Heart left ventricle (tissue), 16 donors: ENCODE data around the gene ZNF497. TPM values are rescaled to one million over a fixed set of nuclear protein-coding genes. Genes with fewer than 3 reads are reported as not detected.
A peak's percentile ranks its signal among the peaks of the same experiment; 100 is the strongest.
"Not testable (repeated sequence)": the region's sequence is repeated elsewhere in the genome, so short reads cannot be mapped to it uniquely, and the experiment has no call there.

ENCODE experiments used
- ATAC-seq, 4 donors: fragments of 200-7000 bp; cut with Tn5 transposase; one replicate each; pipeline ENCODE4 v1.9.1; 2020 to 2022; ENCODE audit warnings: moderate library complexity in 4 of 4, mild to moderate bottlenecking in 3 of 4, moderate number of reproducible peaks in 1 of 4
- DNase-seq, 5 donors: peaks; one replicate each; pipeline ENCODE4 v3.0.0-alpha.2; 2020
- H3K27ac ChIP-seq, 12 donors: fragments of 200-600 bp; sonication (generic) in 4 of 12; one replicate each; pipeline versions ENCODE4 v1.5.0 to v1.8.0; 2016 to 2022; ENCODE audit warnings: mild to moderate bottlenecking in 2 of 12
- H3K27me3 ChIP-seq, 9 donors: fragments of 200-600 bp; sonication (generic) in 2 of 9; one replicate each; pipeline versions ENCODE4 v1.5.1 to v1.8.0; 2016 to 2022; ENCODE audit warnings: mild to moderate bottlenecking in 3 of 9
- H3K36me3 ChIP-seq, 9 donors: fragments of 200-600 bp; sonication (generic) in 2 of 9; one replicate each; pipeline versions ENCODE4 v1.5.0 to v1.8.0; 2018 to 2022; ENCODE audit warnings: mild to moderate bottlenecking in 2 of 9
- H3K4me1 ChIP-seq, 12 donors: fragments of 200-600 bp; sonication (generic) in 4 of 12; one replicate each; pipeline versions ENCODE4 v1.5.0 to v1.8.0; 2016 to 2022; ENCODE audit warnings: mild to moderate bottlenecking in 3 of 12
- H3K4me3 ChIP-seq, 12 donors: fragments of 200-600 bp; sonication (generic) in 4 of 12; one replicate each; pipeline versions ENCODE4 v1.5.0 to v1.8.0; 2017 to 2022; ENCODE audit warnings: mild to moderate bottlenecking in 9 of 12, moderate library complexity in 4 of 12
- H3K9me3 ChIP-seq, 12 donors: fragments of 200-600 bp; sonication (generic) in 4 of 12; one replicate each; pipeline versions ENCODE4 v1.5.0 to v1.8.0; 2016 to 2022; ENCODE audit warnings: mild to moderate bottlenecking in 1 of 12
- CTCF ChIP-seq, 12 donors: fragments of 200-600 bp; sonication (generic) in 4 of 12; IDR thresholded peaks; one replicate each; pipeline versions ENCODE4 v1.5.0 to v1.8.0; 2018 to 2022; ENCODE audit warnings: antibody characterized with exemption in 12 of 12, mild to moderate bottlenecking in 5 of 12
- POLR2A ChIP-seq, 2 donors: fragments of 450-650 bp; IDR thresholded peaks; one replicate each; pipeline ENCODE4 v1.6.1; 2017; ENCODE audit warnings: antibody characterized with exemption in 2 of 2, mild to moderate bottlenecking in 2 of 2, moderate library complexity in 2 of 2
- WGBS, 4 donors: extraction: QIAGEN DNeasy Blood & Tissue Kit in 2 of 4; methylation state at CpG; one replicate each; pipeline versions ENCODE4 v1.1.5 to v1.1.7; 2013 to 2018; 5-methylcytosine and 5-hydroxymethylcytosine counted together
- intact Hi-C, 10 donors: fragments of 100-400 bp; cut with DNase I; formaldehyde crosslinking; loops; one replicate each; pipeline versions ENCODE4 v1.11.1 to v1.14.2; 2022
- polyA plus RNA-seq, 2 donors: library from polyadenylated mRNA; stranded (reverse); fragments of 200-250 nt; gene quantifications; one replicate each; pipeline ENCODE4 v1.2.3, GENCODE V29; 2013
- total RNA-seq, 9 donors: library from RNA; depleted of rRNA in 2 of 9; stranded (reverse); fragments of >200 nt in 2 of 9; fragmentation: NEBNext Ultra II Directional in 3 of 9; extraction: Animal tissue kit (Norgen Biotek cat#: 25700) in 3 of 9; gene quantifications; one replicate each; pipeline versions ENCODE4 v1.1.0 to v1.2.4, GENCODE V29; 2016 to 2023
- donor health status: ischemic (EF 13 %, LVEDD 7.1; RV severe dilation, severe dysfunction).
- donor health status: healthy with polysubstance abuse.
- donor health status: DM: no; HTN: yes; CAD: no.
- donor health status: DM: no; HTN: no; CAD: no.
- donor health status: ischemic (EF 25% LVEDD 6.9; RV normal size, moderate dysfunction).
- donor health status: ischemic (EF 25% LVEDD 5.7; RV mildly dilated, moderate dysfunction).
- donor health status: healthy.
- donor health status: DM: yes; HTN: yes; CAD: no.
- donor health status: ischemic (EF 35%, LVEDD 5.7; RV mildly dilated, moderate dysfunction).
- donor health status: nonischemic (EF 11% LVEDD 7.7; RV severe dilation, severe dysfunction).
- donor health status: DM: yes; HTN: yes; CAD: no.
- donor health status: PGD.
- donor health status: ischemic (EF 29% LVEDD 5.4; RV normal size, mild dysfunction).
- donor health status: nonischemic (EF 23%, LVEDD 6.1; RV moderate dilation, normal function).

The ZNF497 gene
- total and polyA plus RNA-seq, 11 donors, result 0.08 to 1.1 (median 0.30) TPM

- H3K4me3 ChIP-seq, result peak overlapping the region in 4 of 12 donors; percentile 30 to 37 (median 34)
Observed at GRCh38 chr19:58350871-58351557, 11.5 kb downstream of the ZNF497 start.

DNA sequence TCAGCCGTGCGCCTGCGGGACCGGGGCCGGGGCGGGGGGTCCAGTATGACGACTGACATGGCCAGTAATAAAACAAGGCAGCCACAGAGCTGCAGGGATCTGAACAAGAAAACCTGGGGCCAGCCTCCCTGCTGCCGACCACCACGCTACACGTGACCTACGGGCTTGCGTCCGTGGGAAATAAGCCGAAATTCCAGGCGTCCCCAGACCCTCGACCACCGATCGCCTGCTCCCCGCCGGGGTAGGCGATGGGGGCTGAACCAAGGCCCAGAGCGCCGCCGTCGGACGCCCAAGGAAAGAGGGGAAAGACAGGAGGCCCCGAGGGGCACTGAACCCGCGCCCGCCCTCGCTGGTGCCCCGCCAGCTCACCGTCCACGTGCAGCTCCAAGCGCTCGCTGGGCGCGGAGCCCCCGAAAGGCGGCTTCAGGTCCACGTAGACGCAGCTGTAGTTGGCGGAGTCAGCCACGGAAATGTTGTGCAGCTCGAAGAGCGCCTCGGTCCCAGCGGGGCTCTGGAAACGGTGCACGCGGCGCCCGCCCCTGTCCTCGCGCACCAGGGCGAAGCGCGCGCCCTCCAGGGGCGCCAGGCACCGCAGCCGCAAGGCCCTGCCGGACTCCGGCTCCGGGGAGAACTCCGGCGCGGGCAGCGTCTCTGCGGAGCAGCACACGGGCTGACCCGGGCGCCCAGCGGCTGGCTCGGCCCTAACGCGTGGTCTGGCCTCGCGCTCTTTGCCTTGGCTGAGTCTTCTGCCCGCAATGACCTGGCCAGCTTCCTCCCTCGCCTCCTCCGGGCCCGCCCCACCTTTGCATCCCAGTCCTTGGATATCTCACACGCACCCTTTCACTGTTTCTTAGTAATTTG, 12.3 kb downstream of the ZNF497 start:
- ATAC-seq, result peak in 1 of 4 donors; percentile 27
- Histone ChIP-seq H3K9me3 (no peaks in the 10 kb centered on the region), H3K27ac (no peak overlapping the region), H3K4me3 (peak overlapping the region in 8 of 12 donors; percentile 10 to 37 (median 28)), H3K27me3 (peaks cover 14 to 85% (median 42%) of the 10 kb centered on the region in 9 donors), H3K4me1 (peaks cover 0 to 21% (median 11%) of the 10 kb centered on the region in 12 donors), H3K36me3 (no peaks in the 10 kb centered on the region)
- intact Hi-C loops, result no loop called here
- 12 to 29% (median 17%) methylated on average over 46 to 84 of the region's 84 CpGs for WGBS, 4 donors
- TF ChIP-seq CTCF (IDR thresholded peaks at IDR 0.05) (peak in 3 of 12 donors; percentile 13 to 34 (median 16)), POLR2A (IDR thresholded peaks at IDR 0.05) (no peak)
- no peak for DNase-seq

More at GRCh38 chr19:58350871-58351557, 11.5 kb downstream of the ZNF497 start:
- 60 to 71% (median 63%) methylated on average over 29 to 34 of the region's 34 CpGs for WGBS, 4 donors
- Histone ChIP-seq H3K9me3 (no peaks in the 10 kb centered on the region), H3K27ac (no peak overlapping the region), H3K4me1 (peaks cover 0 to 25% (median 14%) of the 10 kb centered on the region in 12 donors), H3K27me3 (peaks cover 14 to 90% (median 42%) of the 10 kb centered on the region in 9 donors), H3K36me3 (no peaks in the 10 kb centered on the region)
- intact Hi-C loops, result no loop called here
- TF ChIP-seq CTCF (IDR thresholded peaks at IDR 0.05) (no peak), POLR2A (IDR thresholded peaks at IDR 0.05) (no peak)
- ATAC-seq (no peak), DNase-seq (no peak)

DNA sequence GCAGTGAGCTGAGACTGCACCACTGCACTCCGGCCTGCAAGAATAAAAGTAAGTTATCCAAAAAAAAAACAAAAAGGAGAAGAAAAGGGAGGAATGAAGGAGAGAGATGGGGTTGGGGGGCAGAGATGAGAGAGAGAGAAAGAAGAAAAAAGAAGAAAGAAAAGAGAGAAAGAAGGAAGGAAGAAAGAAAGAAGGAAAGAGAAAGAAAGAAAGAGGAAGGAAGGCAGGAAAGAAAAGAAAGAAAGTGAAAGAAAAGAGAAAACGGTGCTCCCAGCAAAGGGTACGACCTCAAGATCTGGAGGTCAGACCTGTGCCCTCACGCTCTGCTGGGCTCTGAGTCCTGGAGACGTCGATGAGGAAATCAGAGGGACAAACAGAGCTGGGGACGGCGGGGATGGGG, 13.0 kb downstream of the ZNF497 start:
- ATAC-seq (no peak), DNase-seq (no peak)
- Histone ChIP-seq H3K4me3 (peak overlapping the region in 2 of 12 donors; percentile 35 to 37), H3K9me3 (no peaks in the 10 kb centered on the region), H3K4me1 (peaks cover 0 to 21% (median 11%) of the 10 kb centered on the region in 12 donors), H3K36me3 (no peaks in the 10 kb centered on the region), H3K27ac (no peak overlapping the region), H3K27me3 (peaks cover 14 to 82% (median 42%) of the 10 kb centered on the region in 9 donors)
- intact Hi-C loops, result no loop called here
- 35 to 54% (median 45%) methylated on average over 8 of the region's 8 CpGs for WGBS, 4 donors
- TF ChIP-seq POLR2A (IDR thresholded peaks at IDR 0.05) (no peak), CTCF (IDR thresholded peaks at IDR 0.05) (no peak)

GRCh38 chr19:58348080-58348479, 14.5 kb downstream of the ZNF497 start:
- H3K27ac ChIP-seq, result peak overlapping the region in 3 of 12 donors; percentile 65 to 76 (median 71)
- intact Hi-C loops, DNase-seq, ATAC-seq, H3K9me3 ChIP-seq, H3K36me3 ChIP-seq: not testable (repeated sequence)
- H3K4me1 ChIP-seq, result peaks cover 0 to 21% (median 11%) of the 10 kb centered on the region in 12 donors
- peak overlapping the region; percentile 24 to 81 (median 54) for H3K4me3 ChIP-seq
- WGBS, 4 donors, result 25 to 35% (median 31%) methylated on average over 12 of the region's 12 CpGs
- peaks cover 14 to 72% (median 40%) of the 10 kb centered on the region in 9 donors for H3K27me3 ChIP-seq
